ENCODE results near the gene LRRC61. TPM values are rescaled to one million over a fixed set of nuclear protein-coding genes. Genes with fewer than 3 reads are reported as not detected.
A peak's percentile ranks its signal among the peaks of the same experiment; 100 is the strongest.

Gene LRRC61
- total and polyA plus RNA-seq, 2 experiments from 2014 or later: 34.7 to 75.2 TPM

- Histone ChIP-seq H4K20me1 (replicated peaks; ENCODE audit: insufficient read depth) (peaks cover 5% of the 10 kb centered on the region), H3K4me1 (ENCODE audit: insufficient read depth) (peaks cover 46% of the 10 kb centered on the region), H3K4me3 (no peak overlapping the region), H3K9me2 (ENCODE audit: insufficient read depth) (no peaks in the 10 kb centered on the region), H3K36me3 (ENCODE audit: insufficient read depth) (0 out of 2 replicates have a peak, but pooled peaks cover 3% of the 10 kb centered on the region), H2AFZ (no peak overlapping the region), H3F3A (replicated peaks; ENCODE audit: low read depth) (peaks cover 26% of the 10 kb centered on the region), H3K27me3 (ENCODE audit: insufficient read depth) (no peaks in the 10 kb centered on the region), H3K27ac (ENCODE audit: low read depth) (peak overlapping the region; percentile 96), H3K79me2 (replicated peaks; ENCODE audit: insufficient read depth) (peaks cover 47% of the 10 kb centered on the region), H3K4me2 (peak overlapping the region; percentile 96; the same call in 1 of the 2 replicates)
- H3K27me3 Mint-ChIP-seq (ENCODE audit: insufficient read depth, low read depth, poor library complexity): peaks cover 30% of the 10 kb centered on the region
- peaks cover 58% of the 10 kb centered on the region for H3K36me3 Mint-ChIP-seq (ENCODE audit: low read depth)
- DNase-seq (ENCODE audit: low spot score): no peak
- no peak for ATAC-seq
- peaks cover 58% of the 10 kb centered on the region for H3K4me1 Mint-ChIP-seq
- H3K27ac Mint-ChIP-seq: peak overlapping the region; percentile 100; the same call in 1 of the 2 replicates
- H3K9me3 Mint-ChIP-seq: no peaks in the 10 kb centered on the region
- H3K4me3 Mint-ChIP-seq: no peak overlapping the region
- no peak for TF ChIP-seq JUNB (IDR thresholded peaks at IDR 0.05; ENCODE audit: unreplicated experiment)
- TF ChIP-seq ZNF462 (CRISPR knock-in tag; IDR thresholded peaks at IDR 0.05): no peak
- TF ChIP-seq EZH2 (IDR thresholded peaks at IDR 0.05; ENCODE audit: low read depth, unreplicated experiment): no peak
- no peak for TF ChIP-seq ZNF331 (CRISPR knock-in tag; IDR thresholded peaks at IDR 0.05; ENCODE audit: low read depth)
- TF ChIP-seq ETS1 (IDR thresholded peaks at IDR 0.05): no peak
- TF ChIP-seq STAT1 (IDR thresholded peaks at IDR 0.05; ENCODE audit: unreplicated experiment): no peak
- no peak for TF ChIP-seq ZNF114 (CRISPR knock-in tag; IDR thresholded peaks at IDR 0.05)
- TF ChIP-seq REST (IDR thresholded peaks at IDR 0.05; ENCODE audit: unreplicated experiment): no peak
- no peak for TF ChIP-seq EZH2phosphoT487 (IDR thresholded peaks at IDR 0.05; ENCODE audit: unreplicated experiment)
- TF ChIP-seq CTCF (conservative IDR thresholded peaks at IDR 0.05; ENCODE audit: low read depth in 2 of 2): no peak
- no peak for TF ChIP-seq NANOG (IDR thresholded peaks at IDR 0.05; ENCODE audit: borderline replicate concordance)
- TF ChIP-seq POLR2AphosphoS5 (IDR thresholded peaks at IDR 0.05; ENCODE audit: low read depth): no peak
Observed at GRCh38 chr7:150371131-150371995, 48.2 kb downstream of the LRRC61 start.
